ENCODE results near the gene MYRIP.
A peak's percentile ranks its signal among the peaks of the same experiment; 100 is the strongest.
"Not testable (repeated sequence)": the region's sequence is repeated elsewhere in the genome, so short reads cannot be mapped to it uniquely, and the experiment has no call there.

The MYRIP gene

GRCh38 chr3:40057077-40057476 lies 247.7 kb downstream of the MYRIP start:
- Histone ChIP-seq H3K4me3 (no peak overlapping the region), H3K4me1 (no peaks in the 10 kb centered on the region), H3K4me2 (no peak overlapping the region), H4K20me1 (no peaks in the 10 kb centered on the region), H3K9ac (no peak overlapping the region), H3K27me3 (no peaks in the 10 kb centered on the region), H3K36me3 (no peaks in the 10 kb centered on the region), H3K9me3 (no peaks in the 10 kb centered on the region), H3K27ac (no peak overlapping the region)
- TF ChIP-seq Cebpa-rat (IDR thresholded peaks at IDR 0.05), result no peak

GRCh38 chr3:40057786-40058185 lies 248.4 kb downstream of the MYRIP start:
- H3K36me3 ChIP-seq, result no peaks in the 10 kb centered on the region

DNA sequence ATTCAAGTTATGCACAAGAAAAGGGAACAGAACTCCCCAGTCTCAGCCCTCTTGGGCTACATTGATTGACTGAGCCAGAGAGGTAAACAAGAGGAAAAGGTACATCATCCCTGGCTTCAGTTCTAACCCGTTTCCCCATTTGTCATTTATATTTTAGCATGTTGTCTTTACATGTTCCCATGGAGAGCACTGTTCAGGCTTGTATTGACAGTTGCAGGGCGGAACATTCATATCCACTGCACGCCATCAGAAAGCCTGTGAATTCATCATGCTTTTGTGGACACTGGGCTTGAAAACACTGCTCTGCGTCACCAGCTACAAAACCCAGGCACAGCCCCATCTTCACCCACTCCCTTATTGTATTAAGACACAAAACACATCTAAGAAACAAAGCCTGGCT lies 259.2 kb downstream of the MYRIP start:
- Histone ChIP-seq H3K4me2 (peak overlapping the region; percentile 82), H3K27me3 (no peaks in the 10 kb centered on the region), H4K20me1 (no peaks in the 10 kb centered on the region), H3K4me3 (no peak overlapping the region), H3K9ac (peak overlapping the region; percentile 34; the same call in 1 of the 2 replicates), H3K4me1 (peaks cover 18% of the 10 kb centered on the region), H3K27ac (no peak overlapping the region; the same call in 1 of the 2 replicates), H3K9me3 (no peaks in the 10 kb centered on the region), H3K36me3 (no peaks in the 10 kb centered on the region)
- no peak for TF ChIP-seq Cebpa-rat (IDR thresholded peaks at IDR 0.05)

More at GRCh38 chr3:40057786-40058185, 248.4 kb downstream of the MYRIP start:
- Histone ChIP-seq H3K4me1 (no peaks in the 10 kb centered on the region), H3K27ac (no peak overlapping the region), H3K4me3 (no peak overlapping the region), H3K9ac (no peak overlapping the region), H3K27me3 (no peaks in the 10 kb centered on the region), H3K4me2 (no peak overlapping the region), H4K20me1 (no peaks in the 10 kb centered on the region), H3K9me3 (no peaks in the 10 kb centered on the region)
- TF ChIP-seq Cebpa-rat (IDR thresholded peaks at IDR 0.05), result no peak

GRCh38 chr3:40070816-40071215 lies 261.4 kb downstream of the MYRIP start:
- no peak overlapping the region for H3K4me2 ChIP-seq
- TF ChIP-seq Cebpa-rat (IDR thresholded peaks at IDR 0.05), result no peak
- H4K20me1 ChIP-seq, result no peaks in the 10 kb centered on the region
- H3K4me3 ChIP-seq, result no peak overlapping the region
- no peaks in the 10 kb centered on the region for H3K9me3 ChIP-seq
- no peak overlapping the region for H3K27ac ChIP-seq
- no peak overlapping the region for H3K9ac ChIP-seq
- H3K27me3 ChIP-seq, result no peaks in the 10 kb centered on the region
- H3K36me3 ChIP-seq, result no peaks in the 10 kb centered on the region
- peaks cover 18% of the 10 kb centered on the region for H3K4me1 ChIP-seq

DNA sequence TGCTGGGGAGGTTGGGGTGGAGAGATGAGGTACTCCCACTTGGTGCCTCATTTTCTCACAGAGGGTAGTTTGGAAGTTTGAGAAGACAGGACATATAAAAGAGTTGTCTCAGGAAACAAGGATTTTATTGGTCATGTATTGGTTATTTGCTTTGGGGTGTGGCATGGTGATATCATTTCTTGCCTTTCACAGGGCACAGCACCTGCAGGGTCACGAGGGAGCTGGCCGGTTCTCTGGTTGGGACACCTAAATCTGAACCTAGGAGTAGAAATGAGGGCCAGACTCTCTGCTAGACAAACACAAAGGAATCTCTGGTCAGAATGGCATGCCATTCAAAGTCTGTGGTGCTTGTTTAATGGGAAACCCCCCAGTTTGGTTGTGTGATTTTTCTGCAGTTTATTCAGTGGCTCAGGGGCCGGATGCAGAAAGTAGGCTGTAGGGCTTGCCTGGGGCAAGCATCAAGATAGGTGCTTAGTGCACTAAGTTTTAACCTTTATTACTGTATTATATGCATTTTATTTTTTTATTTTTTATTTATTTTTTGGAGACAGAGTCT lies 262.4 kb downstream of the MYRIP start:
- no peak for TF ChIP-seq Cebpa-rat (IDR thresholded peaks at IDR 0.05)
- no peaks in the 10 kb centered on the region for H4K20me1 ChIP-seq
- no peaks in the 10 kb centered on the region for H3K36me3 ChIP-seq
- no peak overlapping the region for H3K27ac ChIP-seq
- H3K4me3 ChIP-seq, result no peak overlapping the region
- no peaks in the 10 kb centered on the region for H3K9me3 ChIP-seq
- no peak overlapping the region for H3K9ac ChIP-seq
- H3K27me3 ChIP-seq, result no peaks in the 10 kb centered on the region
- H3K4me2 ChIP-seq, result no peak overlapping the region
- H3K4me1 ChIP-seq, result peaks cover 18% of the 10 kb centered on the region

DNA sequence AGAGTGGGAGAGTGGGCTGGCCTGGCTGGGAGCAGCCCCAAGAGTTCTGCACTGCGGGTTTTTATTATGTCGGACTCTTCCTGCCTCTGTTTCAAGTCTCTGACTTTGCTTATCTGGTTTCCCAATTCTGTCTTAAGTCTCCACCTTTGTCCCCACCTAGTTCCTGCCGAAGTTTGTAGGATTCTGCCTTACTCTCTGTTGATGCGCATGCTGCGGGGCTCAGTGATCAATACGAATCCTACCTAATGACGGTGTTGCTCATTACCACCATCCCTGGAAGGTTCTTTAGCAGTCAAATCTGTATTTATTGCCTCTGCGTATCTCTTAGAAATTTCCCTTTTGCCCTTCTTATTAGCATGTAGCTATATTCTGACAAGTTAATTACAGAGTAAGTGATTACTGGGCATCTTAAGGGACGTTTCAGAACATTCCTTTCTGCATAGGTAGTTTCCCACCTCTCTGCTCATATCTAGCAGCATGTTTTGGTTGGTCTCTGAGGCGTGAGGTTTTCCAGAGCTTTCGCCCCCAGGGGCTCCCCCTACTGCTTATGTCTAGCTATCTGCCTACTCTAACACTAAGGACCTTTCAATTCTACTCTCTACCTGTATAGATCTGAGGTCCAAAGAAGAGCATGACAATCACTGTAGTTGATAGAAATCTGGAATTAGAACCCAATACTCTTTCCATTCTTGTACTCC lies 264.1 kb downstream of the MYRIP start:
- Histone ChIP-seq H3K27me3 (no peaks in the 10 kb centered on the region), H3K36me3 (no peaks in the 10 kb centered on the region), H4K20me1 (no peaks in the 10 kb centered on the region), H3K4me3 (no peak overlapping the region), H3K9me3 (no peaks in the 10 kb centered on the region; the same call in 1 of the 2 replicates), H3K9ac (no peak overlapping the region), H3K4me1 (peaks cover 12% of the 10 kb centered on the region), H3K4me2 (no peak overlapping the region), H3K27ac (no peak overlapping the region)
- no peak for TF ChIP-seq Cebpa-rat (IDR thresholded peaks at IDR 0.05)

- H3K4me1 ChIP-seq, H3K9me3 ChIP-seq, H3K27me3 ChIP-seq, H4K20me1 ChIP-seq, H3K4me2 ChIP-seq, H3K36me3 ChIP-seq, H3K4me3 ChIP-seq, H3K27ac ChIP-seq, H3K9ac ChIP-seq: not testable (repeated sequence)
Measured at GRCh38 chr3:40077139-40077538, 267.7 kb downstream of the MYRIP start.

DNA sequence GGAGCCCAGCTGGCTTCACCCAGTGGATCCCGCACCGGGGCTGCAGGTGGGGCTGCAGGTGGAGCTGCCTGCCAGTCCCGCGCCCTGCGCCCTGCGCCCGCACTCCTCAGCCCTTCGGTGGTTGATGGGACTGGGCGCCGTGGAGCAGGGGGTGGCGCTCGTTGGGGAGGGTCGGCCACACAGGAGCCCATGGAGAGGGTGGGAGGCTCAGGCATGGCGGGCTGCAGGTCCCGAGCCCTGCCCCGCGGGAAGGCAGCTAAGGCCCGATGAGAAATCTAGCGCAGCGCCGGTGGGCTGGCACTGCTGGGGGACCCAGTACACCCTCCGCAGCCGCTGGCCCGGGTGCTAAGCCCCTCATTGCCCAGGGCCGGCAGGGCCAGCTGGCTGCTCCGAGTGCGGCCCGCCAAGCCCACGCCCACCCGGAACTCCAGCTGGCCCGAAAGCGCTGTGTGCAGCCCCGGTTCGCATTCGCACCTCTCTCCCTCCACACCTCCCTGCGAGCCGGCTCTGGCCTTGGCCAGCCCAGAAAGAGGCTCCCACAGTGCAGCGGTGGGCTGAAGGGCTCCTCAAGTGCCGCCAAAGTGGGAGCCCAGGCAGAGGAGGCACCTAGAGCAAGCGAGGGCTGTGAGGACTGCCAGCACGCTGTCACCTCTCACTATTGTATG lies 268.6 kb downstream of the MYRIP start:
- H3K4me2 ChIP-seq, H3K36me3 ChIP-seq, H3K9ac ChIP-seq, H4K20me1 ChIP-seq, H3K4me1 ChIP-seq, H3K4me3 ChIP-seq, H3K27me3 ChIP-seq, H3K9me3 ChIP-seq, H3K27ac ChIP-seq: not testable (repeated sequence)

DNA sequence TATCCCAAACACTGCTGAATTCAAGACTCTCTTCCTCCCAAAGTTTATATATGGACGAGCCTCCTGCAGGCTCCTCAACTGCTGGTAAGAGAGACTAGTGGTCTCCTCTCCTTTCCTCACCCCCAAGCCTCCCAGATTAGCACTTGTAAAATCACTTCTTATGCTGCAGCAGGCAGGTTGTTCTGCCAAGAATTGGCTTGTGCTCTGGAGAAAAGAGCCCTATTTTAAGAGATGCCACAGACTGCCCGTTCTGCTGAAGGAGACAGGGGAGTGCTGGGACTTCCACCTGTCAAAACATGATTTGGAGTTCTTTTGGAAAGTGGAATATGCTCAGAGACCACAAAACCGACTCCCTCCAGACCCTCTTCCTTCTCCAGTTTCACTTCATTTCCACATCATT lies 269.2 kb downstream of the MYRIP start:
- no peaks in the 10 kb centered on the region for H3K36me3 ChIP-seq
- no peaks in the 10 kb centered on the region for H3K27me3 ChIP-seq
- no peak overlapping the region for H3K9ac ChIP-seq
- H3K4me2 ChIP-seq, result no peak overlapping the region
- no peak for TF ChIP-seq Cebpa-rat (IDR thresholded peaks at IDR 0.05)
- H3K4me3 ChIP-seq, result no peak overlapping the region
- H4K20me1 ChIP-seq, result no peaks in the 10 kb centered on the region
- no peak overlapping the region for H3K27ac ChIP-seq
- no peaks in the 10 kb centered on the region for H3K4me1 ChIP-seq
- no peaks in the 10 kb centered on the region; the same call in 1 of the 2 replicates for H3K9me3 ChIP-seq

DNA sequence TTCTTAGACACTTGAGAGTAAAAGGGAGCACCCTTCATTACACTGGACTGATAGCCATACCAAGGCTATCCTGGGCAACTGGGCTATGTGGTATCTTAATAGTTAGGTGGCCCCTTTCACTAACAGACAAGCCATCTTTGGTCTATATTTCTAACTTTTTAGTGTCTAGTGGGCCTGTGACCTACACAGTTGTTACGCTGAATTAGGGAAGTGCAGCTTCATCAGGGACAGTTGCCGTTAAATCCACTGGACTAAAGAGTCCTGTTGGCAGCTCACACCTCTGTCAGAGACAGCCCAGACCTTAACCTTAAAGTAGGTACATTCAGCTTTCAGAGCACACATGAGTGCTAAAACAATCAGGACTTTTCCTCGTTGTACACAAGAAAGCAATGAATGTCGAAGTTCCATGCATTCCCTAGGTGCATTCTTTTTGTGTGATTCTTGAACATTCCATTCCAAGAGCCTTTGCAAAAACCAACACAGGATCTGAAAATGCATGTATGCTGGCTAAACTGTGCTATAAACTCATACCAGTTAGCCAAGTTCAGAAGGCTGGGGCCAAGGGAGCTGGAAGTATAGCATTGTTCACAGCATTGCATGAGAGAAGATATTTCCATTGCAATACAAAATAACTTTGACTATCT lies 269.9 kb downstream of the MYRIP start:
- Histone ChIP-seq H3K36me3 (no peaks in the 10 kb centered on the region), H3K4me2 (no peak overlapping the region), H4K20me1 (no peaks in the 10 kb centered on the region), H3K4me3 (no peak overlapping the region), H3K27me3 (no peaks in the 10 kb centered on the region), H3K9me3 (no peaks in the 10 kb centered on the region; the same call in 1 of the 2 replicates), H3K4me1 (no peaks in the 10 kb centered on the region), H3K27ac (no peak overlapping the region), H3K9ac (no peak overlapping the region)
- no peak for TF ChIP-seq Cebpa-rat (IDR thresholded peaks at IDR 0.05)
